Measurements from ENCODE around the gene S100A2.

- TF ChIP-seq CTCF (IDR thresholded peaks at IDR 0.05) (no peak), EZH2 (IDR thresholded peaks at IDR 0.05; ENCODE audit: borderline replicate concordance, insufficient read depth, low read depth, low read length, poor library complexity, severe bottlenecking) (no peak)
Observed at GRCh38 chr1:153569465-153569864, 3.8 kb upstream of the S100A2 start.
